ENCODE data around the gene LRRN4.

LRRN4 gene

DNA sequence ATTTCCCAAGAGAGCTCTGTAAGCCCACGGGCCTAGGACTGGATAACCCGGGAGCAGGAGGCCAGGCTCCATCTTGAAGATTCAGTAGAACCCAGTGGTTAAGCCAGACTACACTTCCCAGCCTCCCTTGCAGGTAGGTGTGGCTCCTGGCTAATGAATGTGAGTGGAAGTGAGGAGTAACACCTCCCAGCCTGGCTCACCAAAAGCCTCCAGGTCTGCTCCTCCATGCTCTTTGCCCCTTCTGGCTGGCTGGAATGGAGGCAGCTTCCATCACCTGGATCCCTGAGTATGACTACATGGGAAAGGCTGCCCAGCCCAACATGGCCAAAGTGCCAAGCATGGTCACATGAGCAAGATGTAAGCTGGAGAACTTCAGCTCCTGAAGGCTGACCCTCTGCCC is 9.7 kb downstream of the LRRN4 start:
- peak; percentile 22; the same call in 1 of the 3 replicates for ATAC-seq
- no peak for TF ChIP-seq RARB (CRISPR knock-in tag; IDR thresholded peaks at IDR 0.05)
- no peak for TF ChIP-seq ZFP3 (CRISPR knock-in tag; IDR thresholded peaks at IDR 0.05)
- TF ChIP-seq ZNF70 (CRISPR knock-in tag; IDR thresholded peaks at IDR 0.05) = no peak
- no peak for TF ChIP-seq ARNTL (CRISPR knock-in tag; IDR thresholded peaks at IDR 0.05; ENCODE audit: borderline replicate concordance, low read depth)
- TF ChIP-seq ZC3H10 (CRISPR knock-in tag; IDR thresholded peaks at IDR 0.05) = no peak
- no peak for TF ChIP-seq ISL1 (CRISPR knock-in tag; IDR thresholded peaks at IDR 0.05)

DNA sequence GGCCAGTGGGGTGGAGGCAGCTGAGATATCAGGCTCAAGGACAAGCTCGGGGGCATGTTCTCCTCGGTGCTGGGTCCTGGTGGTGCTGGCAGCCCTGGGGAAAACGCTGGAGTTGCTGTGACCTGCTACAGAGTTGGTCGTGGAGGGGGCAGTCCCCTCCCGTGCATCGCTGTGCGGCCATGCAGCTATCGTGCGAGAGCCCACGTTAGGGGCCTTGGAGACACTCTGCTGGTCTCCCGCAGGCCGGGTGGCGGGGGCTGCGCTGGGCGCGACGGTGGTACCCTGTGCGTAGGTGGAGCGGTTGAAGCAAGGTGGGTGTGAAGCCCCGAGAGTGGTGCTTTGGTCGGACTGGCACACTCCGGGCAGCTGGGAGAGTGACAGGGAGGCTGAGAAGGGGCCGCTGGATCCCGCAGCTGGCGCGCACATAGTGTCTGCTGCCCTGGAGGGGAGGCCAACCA is 12.0 kb downstream of the LRRN4 start:
- ATAC-seq = no peak; the same call in 2 of the 3 replicates
- TF ChIP-seq ZNF70 (CRISPR knock-in tag; IDR thresholded peaks at IDR 0.05) (no peak), PPARA (CRISPR knock-in tag; IDR thresholded peaks at IDR 0.05; ENCODE audit: borderline replicate concordance) (no peak), GLIS3 (CRISPR knock-in tag; IDR thresholded peaks at IDR 0.05) (no peak), TOX (CRISPR knock-in tag; IDR thresholded peaks at IDR 0.05; ENCODE audit: borderline replicate concordance) (no peak)
- TF ChIP-seq, protein P1, sequence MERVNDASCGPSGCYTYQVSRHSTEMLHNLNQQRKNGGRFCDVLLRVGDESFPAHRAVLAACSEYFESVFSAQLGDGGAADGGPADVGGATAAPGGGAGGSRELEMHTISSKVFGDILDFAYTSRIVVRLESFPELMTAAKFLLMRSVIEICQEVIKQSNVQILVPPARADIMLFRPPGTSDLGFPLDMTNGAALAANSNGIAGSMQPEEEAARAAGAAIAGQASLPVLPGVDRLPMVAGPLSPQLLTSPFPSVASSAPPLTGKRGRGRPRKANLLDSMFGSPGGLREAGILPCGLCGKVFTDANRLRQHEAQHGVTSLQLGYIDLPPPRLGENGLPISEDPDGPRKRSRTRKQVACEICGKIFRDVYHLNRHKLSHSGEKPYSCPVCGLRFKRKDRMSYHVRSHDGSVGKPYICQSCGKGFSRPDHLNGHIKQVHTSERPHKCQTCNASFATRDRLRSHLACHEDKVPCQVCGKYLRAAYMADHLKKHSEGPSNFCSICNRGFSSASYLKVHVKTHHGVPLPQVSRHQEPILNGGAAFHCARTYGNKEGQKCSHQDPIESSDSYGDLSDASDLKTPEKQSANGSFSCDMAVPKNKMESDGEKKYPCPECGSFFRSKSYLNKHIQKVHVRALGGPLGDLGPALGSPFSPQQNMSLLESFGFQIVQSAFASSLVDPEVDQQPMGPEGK (CRISPR knock-in tag; IDR thresholded peaks at IDR 0.05; ENCODE audit: borderline replicate concordance) = no peak

DNA sequence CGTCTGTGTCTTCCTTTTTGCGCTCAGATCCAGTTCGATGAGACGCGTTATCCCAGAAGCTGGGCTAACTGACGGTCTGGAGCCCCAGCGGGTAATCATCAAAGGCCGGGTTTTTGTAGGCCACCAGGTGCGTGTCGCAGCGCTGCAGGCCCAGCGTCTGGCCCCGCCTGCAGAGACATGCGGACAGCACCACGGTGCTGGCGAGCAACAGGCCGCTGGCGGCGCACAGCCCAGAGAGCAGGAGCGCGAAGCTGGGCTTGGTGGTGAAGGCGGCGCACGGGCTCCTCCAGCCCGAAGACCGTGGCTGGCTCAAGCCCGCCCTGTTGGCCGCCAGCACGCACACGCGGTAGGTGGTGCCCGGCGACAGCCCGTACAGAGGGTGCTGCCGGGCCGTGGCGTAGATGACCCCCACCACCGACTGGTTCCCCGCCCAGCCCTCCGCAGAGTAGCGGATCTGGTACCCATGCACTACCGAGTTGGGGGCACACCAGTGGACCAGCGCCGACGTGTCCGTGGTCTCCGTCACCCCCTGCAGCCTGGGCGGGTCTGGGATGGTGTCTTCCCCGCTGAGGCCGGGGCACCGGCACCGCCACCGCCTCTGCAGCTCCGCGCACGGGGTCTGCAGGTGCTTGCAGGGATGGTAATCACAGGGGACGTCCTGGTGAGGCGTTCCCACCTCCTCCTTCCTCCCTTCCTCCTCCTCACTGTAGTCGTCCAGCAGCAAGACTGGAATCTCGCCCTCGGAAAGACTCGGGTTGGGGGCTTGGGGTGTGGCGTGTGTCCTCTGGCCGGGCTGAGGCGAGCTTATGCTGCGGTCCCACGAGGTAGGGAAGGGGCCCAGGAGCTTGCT is 12.7 kb downstream of the LRRN4 start:
- ATAC-seq = no peak
- TF ChIP-seq ZNF8 (CRISPR knock-in tag; IDR thresholded peaks at IDR 0.05) = no peak
- TF ChIP-seq ISL1 (CRISPR knock-in tag; IDR thresholded peaks at IDR 0.05) = no peak
- TF ChIP-seq SNAI2 (CRISPR knock-in tag; IDR thresholded peaks at IDR 0.05) = no peak
- no peak for TF ChIP-seq ESRRG (CRISPR knock-in tag; IDR thresholded peaks at IDR 0.05)
- no peak for TF ChIP-seq ARNTL (CRISPR knock-in tag; IDR thresholded peaks at IDR 0.05; ENCODE audit: borderline replicate concordance, low read depth)

DNA sequence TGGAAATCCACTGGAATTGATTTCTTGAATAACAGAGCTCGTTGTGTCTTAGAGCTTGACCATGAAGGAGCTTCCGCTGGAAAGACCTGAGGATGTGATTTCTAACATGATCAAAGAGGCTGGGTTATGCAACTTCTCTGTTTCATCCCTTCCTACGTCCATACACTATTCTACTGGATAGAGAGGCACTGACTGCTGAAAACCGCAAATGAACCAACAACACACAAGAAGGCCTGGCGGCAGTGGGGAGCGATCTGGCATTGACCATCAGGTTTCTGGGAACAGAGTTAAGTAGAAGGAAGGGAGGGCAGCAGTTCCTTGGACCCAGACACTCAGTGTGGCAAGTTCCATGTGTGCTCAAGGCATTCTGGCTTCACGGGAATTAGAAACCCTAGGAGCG is 13.3 kb downstream of the LRRN4 start:
- TF ChIP-seq, protein P1 (CRISPR knock-in tag; IDR thresholded peaks at IDR 0.05; ENCODE audit: borderline replicate concordance) = no peak
- TF ChIP-seq ZNF565 (CRISPR knock-in tag; conservative IDR thresholded peaks at IDR 0.05; ENCODE audit: low read depth) (no peak), ZNF70 (CRISPR knock-in tag; IDR thresholded peaks at IDR 0.05) (no peak), ZFP30 (CRISPR knock-in tag; IDR thresholded peaks at IDR 0.05) (no peak), ISL1 (CRISPR knock-in tag; IDR thresholded peaks at IDR 0.05) (no peak), CSDC2 (CRISPR knock-in tag; IDR thresholded peaks at IDR 0.05) (no peak), TOX (CRISPR knock-in tag; IDR thresholded peaks at IDR 0.05; ENCODE audit: borderline replicate concordance) (no peak), ZFP3 (CRISPR knock-in tag; IDR thresholded peaks at IDR 0.05) (no peak), ARNTL (CRISPR knock-in tag; IDR thresholded peaks at IDR 0.05; ENCODE audit: borderline replicate concordance, low read depth) (no peak)
- TF ChIP-seq, protein P2, sequence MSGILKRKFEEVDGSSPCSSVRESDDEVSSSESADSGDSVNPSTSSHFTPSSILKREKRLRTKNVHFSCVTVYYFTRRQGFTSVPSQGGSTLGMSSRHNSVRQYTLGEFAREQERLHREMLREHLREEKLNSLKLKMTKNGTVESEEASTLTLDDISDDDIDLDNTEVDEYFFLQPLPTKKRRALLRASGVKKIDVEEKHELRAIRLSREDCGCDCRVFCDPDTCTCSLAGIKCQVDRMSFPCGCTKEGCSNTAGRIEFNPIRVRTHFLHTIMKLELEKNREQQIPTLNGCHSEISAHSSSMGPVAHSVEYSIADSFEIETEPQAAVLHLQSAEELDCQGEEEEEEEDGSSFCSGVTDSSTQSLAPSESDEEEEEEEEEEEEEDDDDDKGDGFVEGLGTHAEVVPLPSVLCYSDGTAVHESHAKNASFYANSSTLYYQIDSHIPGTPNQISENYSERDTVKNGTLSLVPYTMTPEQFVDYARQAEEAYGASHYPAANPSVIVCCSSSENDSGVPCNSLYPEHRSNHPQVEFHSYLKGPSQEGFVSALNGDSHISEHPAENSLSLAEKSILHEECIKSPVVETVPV (CRISPR knock-in tag; IDR thresholded peaks at IDR 0.05) = no peak
- TF ChIP-seq, protein P3, sequence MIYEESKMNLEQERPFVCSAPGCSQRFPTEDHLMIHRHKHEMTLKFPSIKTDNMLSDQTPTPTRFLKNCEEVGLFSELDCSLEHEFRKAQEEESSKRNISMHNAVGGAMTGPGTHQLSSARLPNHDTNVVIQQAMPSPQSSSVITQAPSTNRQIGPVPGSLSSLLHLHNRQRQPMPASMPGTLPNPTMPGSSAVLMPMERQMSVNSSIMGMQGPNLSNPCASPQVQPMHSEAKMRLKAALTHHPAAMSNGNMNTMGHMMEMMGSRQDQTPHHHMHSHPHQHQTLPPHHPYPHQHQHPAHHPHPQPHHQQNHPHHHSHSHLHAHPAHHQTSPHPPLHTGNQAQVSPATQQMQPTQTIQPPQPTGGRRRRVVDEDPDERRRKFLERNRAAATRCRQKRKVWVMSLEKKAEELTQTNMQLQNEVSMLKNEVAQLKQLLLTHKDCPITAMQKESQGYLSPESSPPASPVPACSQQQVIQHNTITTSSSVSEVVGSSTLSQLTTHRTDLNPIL (CRISPR knock-in tag; IDR thresholded peaks at IDR 0.05; ENCODE audit: low read depth) = no peak
- no peak for ATAC-seq

DNA sequence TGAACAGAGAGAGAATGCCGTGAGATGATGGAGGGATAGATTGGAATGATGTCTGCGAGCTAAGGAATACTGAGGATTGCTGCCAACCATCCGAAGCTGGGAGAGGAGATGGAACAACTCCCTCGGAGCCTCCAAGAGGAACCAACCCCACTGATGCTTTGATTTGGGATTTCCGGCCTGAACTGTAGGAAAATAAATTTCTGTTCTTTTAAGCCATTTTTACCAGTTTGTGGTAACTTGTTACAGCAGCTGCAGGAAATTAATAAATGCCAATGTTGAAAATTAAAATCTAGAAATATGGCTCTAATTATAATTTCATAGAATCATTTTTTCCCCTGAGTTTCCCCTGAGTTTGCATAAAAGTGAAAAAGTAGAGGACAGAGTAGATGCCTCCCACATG is 14.1 kb downstream of the LRRN4 start:
- ATAC-seq = no peak
- TF ChIP-seq TOX (CRISPR knock-in tag; IDR thresholded peaks at IDR 0.05; ENCODE audit: borderline replicate concordance) (no peak), OSR1 (CRISPR knock-in tag; IDR thresholded peaks at IDR 0.05) (no peak), ZC3H10 (CRISPR knock-in tag; IDR thresholded peaks at IDR 0.05) (no peak), ZNF70 (CRISPR knock-in tag; IDR thresholded peaks at IDR 0.05) (no peak), RARB (CRISPR knock-in tag; IDR thresholded peaks at IDR 0.05) (no peak), ZNF8 (CRISPR knock-in tag; IDR thresholded peaks at IDR 0.05) (no peak), GLIS3 (CRISPR knock-in tag; IDR thresholded peaks at IDR 0.05) (no peak), BACH2 (CRISPR knock-in tag; IDR thresholded peaks at IDR 0.05; ENCODE audit: borderline replicate concordance) (no peak), TCF4 (CRISPR knock-in tag; IDR thresholded peaks at IDR 0.05; ENCODE audit: borderline replicate concordance) (no peak), ZNF565 (CRISPR knock-in tag; conservative IDR thresholded peaks at IDR 0.05; ENCODE audit: low read depth) (no peak), ZFP3 (CRISPR knock-in tag; IDR thresholded peaks at IDR 0.05) (no peak)
- TF ChIP-seq, protein P4, sequence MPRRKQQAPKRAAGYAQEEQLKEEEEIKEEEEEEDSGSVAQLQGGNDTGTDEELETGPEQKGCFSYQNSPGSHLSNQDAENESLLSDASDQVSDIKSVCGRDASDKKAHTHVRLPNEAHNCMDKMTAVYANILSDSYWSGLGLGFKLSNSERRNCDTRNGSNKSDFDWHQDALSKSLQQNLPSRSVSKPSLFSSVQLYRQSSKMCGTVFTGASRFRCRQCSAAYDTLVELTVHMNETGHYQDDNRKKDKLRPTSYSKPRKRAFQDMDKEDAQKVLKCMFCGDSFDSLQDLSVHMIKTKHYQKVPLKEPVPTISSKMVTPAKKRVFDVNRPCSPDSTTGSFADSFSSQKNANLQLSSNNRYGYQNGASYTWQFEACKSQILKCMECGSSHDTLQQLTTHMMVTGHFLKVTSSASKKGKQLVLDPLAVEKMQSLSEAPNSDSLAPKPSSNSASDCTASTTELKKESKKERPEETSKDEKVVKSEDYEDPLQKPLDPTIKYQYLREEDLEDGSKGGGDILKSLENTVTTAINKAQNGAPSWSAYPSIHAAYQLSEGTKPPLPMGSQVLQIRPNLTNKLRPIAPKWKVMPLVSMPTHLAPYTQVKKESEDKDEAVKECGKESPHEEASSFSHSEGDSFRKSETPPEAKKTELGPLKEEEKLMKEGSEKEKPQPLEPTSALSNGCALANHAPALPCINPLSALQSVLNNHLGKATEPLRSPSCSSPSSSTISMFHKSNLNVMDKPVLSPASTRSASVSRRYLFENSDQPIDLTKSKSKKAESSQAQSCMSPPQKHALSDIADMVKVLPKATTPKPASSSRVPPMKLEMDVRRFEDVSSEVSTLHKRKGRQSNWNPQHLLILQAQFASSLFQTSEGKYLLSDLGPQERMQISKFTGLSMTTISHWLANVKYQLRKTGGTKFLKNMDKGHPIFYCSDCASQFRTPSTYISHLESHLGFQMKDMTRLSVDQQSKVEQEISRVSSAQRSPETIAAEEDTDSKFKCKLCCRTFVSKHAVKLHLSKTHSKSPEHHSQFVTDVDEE (CRISPR knock-in tag; IDR thresholded peaks at IDR 0.05) = no peak
